GM21576 (cell line): ENCODE results near the gene RAB30.
A peak's percentile ranks its signal among the peaks of the same experiment; 100 is the strongest.
"Not testable (repeated sequence)": the region's sequence is repeated elsewhere in the genome, so short reads cannot be mapped to it uniquely, and the experiment has no call there.

Experiments
- ATAC-seq: cut with Tn5 transposase; IDR thresholded peaks from one replicate; pipeline ENCODE4 v1.9.1; 2021; ENCODE audit warnings: mild to moderate bottlenecking, moderate library complexity; ENCODE audit not compliant: unreplicated experiment

The RAB30 gene

GRCh38 chr11:82988936-82989627, 82.6 kb downstream of the RAB30 start:
- no peak for ATAC-seq

GRCh38 chr11:82987997-82988396, 83.7 kb downstream of the RAB30 start:
- no peak for ATAC-seq

DNA sequence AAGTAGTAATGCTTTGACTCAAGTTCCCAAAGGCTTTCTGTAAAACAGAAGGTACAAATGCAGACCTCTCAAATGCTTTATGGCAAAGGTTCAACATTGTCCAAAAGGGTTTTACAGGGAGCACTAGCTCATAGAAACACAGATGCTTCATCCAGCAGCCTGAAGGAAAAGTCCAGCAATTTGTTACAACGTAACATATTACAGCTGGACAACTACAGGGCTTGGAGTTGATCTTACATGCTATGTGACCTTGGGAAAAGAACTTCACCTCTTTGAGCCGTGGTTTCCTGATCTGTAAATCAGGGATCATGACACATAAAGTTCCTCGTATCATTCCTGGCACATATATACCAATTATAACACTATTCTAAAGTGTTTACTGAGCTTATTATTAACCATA, 85.3 kb downstream of the RAB30 start:
- ATAC-seq, result no peak

DNA sequence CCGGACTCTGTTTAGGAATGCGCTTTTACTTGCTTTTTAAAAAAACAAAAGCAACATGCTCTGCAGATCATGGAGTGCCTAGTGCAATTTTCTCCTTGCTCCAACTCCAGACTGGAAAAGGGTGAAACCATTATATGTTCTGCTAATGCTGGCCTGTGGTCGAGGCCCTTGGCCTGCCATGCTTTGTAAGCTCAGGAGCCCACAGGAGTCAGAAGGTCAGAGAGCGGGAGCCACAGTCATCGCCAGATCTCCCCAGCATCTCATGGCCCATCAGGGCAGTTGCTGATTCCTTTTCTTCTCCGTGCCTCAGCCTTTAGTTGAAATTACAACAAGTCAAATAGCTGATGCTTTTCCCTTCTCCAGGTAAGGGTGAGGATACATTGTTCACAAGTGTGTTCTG, 89.8 kb downstream of the RAB30 start:
- no peak for ATAC-seq

DNA sequence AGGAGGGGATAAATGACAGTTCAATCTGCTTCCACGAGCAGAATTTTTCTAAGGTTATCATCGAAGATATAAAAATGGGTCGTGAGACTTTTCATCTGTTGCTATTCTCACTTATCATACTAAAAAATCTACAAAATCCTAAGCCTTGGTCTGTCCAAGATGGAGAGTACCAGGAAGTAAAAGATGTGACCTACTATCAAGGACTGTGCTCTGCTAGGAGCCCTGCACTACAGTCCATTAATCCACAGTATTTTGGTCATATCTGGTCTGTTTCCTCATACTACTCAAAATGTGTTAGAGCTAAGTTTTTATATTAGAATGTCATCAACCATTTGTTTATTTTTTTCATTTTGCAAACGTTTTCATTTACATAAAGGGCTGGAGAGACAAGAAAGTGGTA, 90.8 kb downstream of the RAB30 start:
- no peak for ATAC-seq

- no peak for ATAC-seq
Measured at GRCh38 chr11:82980292-82980691, 91.4 kb downstream of the RAB30 start.

- ATAC-seq, result no peak
Measured at GRCh38 chr11:82979824-82980223, 91.9 kb downstream of the RAB30 start.

GRCh38 chr11:82978422-82979099, 93.1 kb downstream of the RAB30 start:
- peak; percentile 64 for ATAC-seq

- ATAC-seq, result no peak
Measured at GRCh38 chr11:82976786-82977185, 94.9 kb downstream of the RAB30 start.

DNA sequence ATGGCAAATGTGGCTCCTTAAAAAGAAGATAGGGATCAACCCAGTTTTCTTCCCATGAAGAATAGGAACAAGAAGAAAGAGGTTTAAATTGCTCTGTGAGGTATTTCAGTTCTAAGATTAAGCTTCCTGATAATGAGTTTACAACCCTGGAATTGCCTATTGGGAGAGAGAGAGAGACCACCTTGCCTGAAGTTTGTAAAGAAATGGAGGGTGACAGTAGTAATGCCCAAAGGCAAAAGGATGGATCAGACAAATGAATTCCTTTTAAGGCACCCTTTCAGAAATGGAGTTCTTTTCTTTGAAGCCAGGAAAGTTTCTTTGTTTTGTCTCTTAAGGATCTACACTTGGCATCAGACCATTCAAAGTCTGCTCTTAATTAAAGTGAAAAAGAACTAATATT, 95.8 kb downstream of the RAB30 start:
- no peak for ATAC-seq

DNA sequence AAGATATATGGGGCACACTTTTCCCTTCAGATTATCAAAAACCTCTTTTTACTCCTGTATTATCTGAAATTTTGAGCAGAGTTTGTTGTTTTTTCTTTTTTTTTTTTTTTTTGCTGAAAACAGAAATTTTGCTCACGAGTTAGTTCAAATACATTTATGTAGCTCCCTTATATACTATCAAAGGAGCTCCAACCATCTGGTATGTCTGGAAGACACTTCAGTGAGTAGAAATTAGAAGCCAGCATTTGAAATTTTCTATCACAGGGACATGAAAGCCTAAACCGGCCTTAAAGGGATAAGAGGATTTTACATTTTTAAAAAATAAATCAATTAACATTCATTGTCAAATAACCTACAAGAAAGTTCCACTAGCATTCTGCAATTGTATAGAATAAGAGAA, 96.8 kb downstream of the RAB30 start:
- no peak for ATAC-seq

DNA sequence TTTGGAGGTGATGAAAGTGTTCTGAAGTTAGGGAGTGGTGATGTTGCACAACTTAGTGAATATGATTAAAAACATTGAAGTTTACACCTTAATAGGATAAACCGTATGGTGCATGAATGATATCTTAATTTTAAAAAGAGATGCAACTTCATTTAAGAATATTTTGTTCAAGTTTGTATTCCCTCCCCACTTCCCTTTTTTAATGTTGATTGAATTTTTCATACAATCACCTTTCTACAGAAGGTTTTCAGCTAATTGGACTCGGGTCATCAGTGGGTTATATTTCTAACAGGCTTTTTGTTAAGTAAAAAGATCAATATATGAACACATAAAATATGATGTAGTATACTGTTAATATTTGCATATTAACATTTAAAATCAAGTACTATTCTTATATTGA, 97.6 kb downstream of the RAB30 start:
- no peak for ATAC-seq

- ATAC-seq, result no peak
Measured at GRCh38 chr11:82972103-82972502, 99.6 kb downstream of the RAB30 start.

DNA sequence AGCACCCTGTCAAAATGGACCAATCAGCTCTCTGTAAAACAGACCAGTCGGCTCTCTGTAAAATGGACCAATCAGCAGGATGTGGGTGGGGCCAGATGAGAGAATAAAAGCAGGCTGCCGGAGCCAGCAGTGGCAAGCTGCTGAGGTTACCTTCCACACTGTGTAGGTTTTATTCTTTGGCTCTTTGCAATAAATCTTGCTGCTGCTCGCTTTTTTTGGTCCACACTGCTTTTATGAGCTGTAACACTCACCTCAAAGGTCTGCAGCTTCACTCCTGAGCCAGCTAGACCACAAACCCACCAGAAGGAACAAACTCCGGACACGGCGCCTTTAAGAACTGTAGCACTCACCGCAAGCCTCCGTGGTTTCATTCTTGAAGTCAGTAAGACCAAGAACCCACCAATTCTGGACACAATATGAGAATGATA, 100.2 kb downstream of the RAB30 start:
- not testable (repeated sequence) for ATAC-seq

DNA sequence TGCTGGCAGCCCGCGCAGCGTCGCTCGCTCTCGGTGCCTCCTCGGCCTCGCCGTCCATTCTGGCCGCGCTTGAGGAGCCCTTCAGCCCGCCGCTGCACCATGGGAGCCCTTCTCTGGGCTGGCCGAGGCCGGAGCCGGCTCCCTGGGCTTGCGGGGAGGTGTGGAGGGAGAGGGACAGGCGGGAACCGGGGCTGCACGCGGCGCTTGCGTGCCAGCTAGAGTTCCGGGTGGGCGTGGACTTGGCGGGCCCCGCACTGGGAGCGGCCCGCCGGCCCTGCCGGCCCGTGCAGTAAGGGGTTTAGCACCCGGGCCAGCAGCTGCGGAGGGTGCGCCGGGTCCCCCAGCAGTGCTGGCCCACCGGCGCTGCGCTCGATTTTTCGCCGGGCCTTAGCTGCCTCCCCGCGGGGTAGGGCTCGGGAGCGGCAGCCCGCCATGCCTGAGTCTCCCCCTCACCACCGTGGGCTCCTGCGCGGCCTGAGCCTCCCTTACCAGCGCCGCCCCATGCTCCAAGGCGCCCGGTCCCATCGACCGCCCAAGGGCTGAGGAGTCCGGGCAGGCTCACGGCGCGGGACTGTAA, 101.1 kb downstream of the RAB30 start:
- ATAC-seq, result not testable (repeated sequence)

GRCh38 chr11:82969811-82970210, 101.9 kb downstream of the RAB30 start:
- peak; percentile 99 for ATAC-seq

- ATAC-seq, result no peak
Measured at GRCh38 chr11:82967381-82967780, 104.3 kb downstream of the RAB30 start.

- not testable (repeated sequence) for ATAC-seq
Measured at GRCh38 chr11:82962021-82962420, 109.7 kb downstream of the RAB30 start.

DNA sequence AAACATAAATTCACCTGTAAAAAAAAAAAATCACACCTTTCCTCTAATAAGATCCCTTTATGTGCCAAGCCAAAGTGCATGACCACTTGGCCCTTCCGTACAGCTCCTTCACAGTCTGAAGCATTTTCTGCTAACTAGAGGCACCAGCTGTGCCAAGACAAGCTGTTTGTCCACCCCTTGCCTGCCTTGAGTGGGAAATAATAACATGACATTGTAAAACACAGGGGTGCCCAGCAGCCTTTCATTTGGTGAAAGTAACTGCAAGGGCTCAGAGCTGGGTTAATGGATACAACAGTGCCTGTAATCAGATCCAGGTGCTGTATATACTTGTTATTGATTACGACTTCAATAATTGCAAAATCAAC, 110.9 kb downstream of the RAB30 start:
- ATAC-seq, result peak; percentile 23

DNA sequence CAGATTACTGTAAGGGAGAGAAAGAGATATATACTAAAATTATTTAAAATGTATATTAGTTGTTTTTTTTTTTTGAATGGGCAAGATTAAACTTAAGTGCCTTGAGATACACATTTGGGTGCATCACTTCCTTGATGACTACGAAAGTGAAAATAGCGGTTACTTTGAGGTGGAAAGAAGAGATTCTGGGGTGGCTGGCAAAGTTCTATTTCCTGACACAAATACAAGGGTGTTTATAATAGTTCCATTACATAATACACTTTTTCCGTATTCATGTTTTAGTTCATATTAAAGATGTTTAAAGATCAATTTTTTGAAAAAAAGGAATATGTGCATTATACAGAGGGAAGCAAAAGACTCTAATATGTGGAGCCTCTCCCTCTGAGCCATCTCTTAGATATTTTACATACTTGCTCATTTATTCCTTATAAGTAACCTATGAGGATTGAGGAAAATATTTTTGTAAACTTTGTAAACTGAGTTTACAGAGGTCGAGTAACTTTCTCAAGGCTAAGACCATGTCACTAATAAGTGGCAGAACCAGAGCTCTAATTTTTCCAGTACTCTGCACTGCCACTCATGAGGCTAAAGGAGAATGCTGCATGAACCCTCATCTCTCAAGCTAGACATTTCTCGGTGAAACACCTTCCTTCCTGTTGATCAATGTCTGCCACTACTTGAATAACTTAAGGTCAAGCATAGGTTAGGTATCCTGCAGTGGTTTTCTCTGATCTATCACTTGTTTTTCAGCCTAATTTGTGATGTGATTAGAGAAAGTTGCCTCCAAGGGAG, 111.5 kb downstream of the RAB30 start:
- ATAC-seq, result peak; percentile 90

- ATAC-seq, result not testable (repeated sequence)
Measured at GRCh38 chr11:82955736-82956453, 115.8 kb downstream of the RAB30 start.
